ENCODE data around the gene MLIP. TPM values are rescaled to one million over a fixed set of nuclear protein-coding genes. Genes with fewer than 3 reads are reported as not detected.

The MLIP gene
- total and polyA plus RNA-seq, 2 of the 8 experiments (the other 6 are each of a cell fraction or from before 2014, with no cell fraction given) = not detected

GRCh38 chr6:54068694-54069093 is 42.5 kb upstream of the MLIP start:
- Histone ChIP-seq H2BK120ac (replicated peaks; ENCODE audit: low read depth, low read length) (no peak overlapping the region), H3K79me1 (ENCODE audit: low read depth, low read length) (no peaks in the 10 kb centered on the region), H3K4me1 (replicated peaks in 1 of 4; ENCODE audit: control insufficient read depth in 3 of 4, insufficient read depth in 4 of 4, low read length in 3 of 4) (peaks cover 0 to 7% (median 3%) of the 10 kb centered on the region in 4 experiments; a peak in 3 of 7 replicates), H2AFZ (ENCODE audit: low read length) (no peak overlapping the region), H3K27ac (ENCODE audit: low read depth, low read length) (no peak overlapping the region), H4K5ac (ENCODE audit: insufficient read length, low read depth, low read length) (no peak overlapping the region), H3K36me3 (ENCODE audit: control insufficient read depth in 2 of 4, insufficient read depth in 4 of 4, low read length in 3 of 4) (no peaks in the 10 kb centered on the region), H3K4me3 (ENCODE audit: extremely low read depth in 1 of 4, insufficient read depth in 2 of 4, low read depth in 3 of 4, low read length in 4 of 4) (no peak overlapping the region), H2BK20ac (ENCODE audit: low read length) (no peak overlapping the region), H4K8ac (ENCODE audit: extremely low read depth, insufficient read depth, low read length) (no peak overlapping the region), H2BK12ac (ENCODE audit: low read depth, low read length) (no peak overlapping the region), H3K18ac (ENCODE audit: extremely low read depth, low read length) (no peak overlapping the region), H3K27me3 (replicated peaks in 1 of 4; ENCODE audit: control insufficient read depth in 3 of 4, extremely low read depth in 1 of 4, insufficient read depth in 3 of 4, low read length in 3 of 4) (no peaks in the 10 kb centered on the region), H3K4ac (replicated peaks; ENCODE audit: insufficient read length, low read depth, low read length) (no peak overlapping the region), H3K9me3 (ENCODE audit: insufficient read depth in 2 of 2, low read depth in 1 of 2, low read length in 1 of 2) (no peaks in the 10 kb centered on the region), H3K23ac (ENCODE audit: insufficient read length) (no peak overlapping the region), H3K14ac (ENCODE audit: insufficient read length) (no peak overlapping the region), H3K79me2 (ENCODE audit: control insufficient read depth in 1 of 2, insufficient read depth in 2 of 2, low read length in 2 of 2) (no peaks in the 10 kb centered on the region), H2BK15ac (ENCODE audit: low read length) (no peak overlapping the region), H2AK5ac (ENCODE audit: low read depth, low read length) (no peak overlapping the region), H3K9ac (replicated peaks in 1 of 4; ENCODE audit: extremely low read depth in 1 of 4, low read depth in 3 of 4, low read length in 3 of 4) (no peak overlapping the region), H2BK5ac (ENCODE audit: low read depth, low read length) (no peak overlapping the region), H4K91ac (replicated peaks; ENCODE audit: insufficient read length, low read length) (no peak overlapping the region), H3K23me2 (ENCODE audit: low read depth, low read length) (no peaks in the 10 kb centered on the region), H3K56ac (replicated peaks; ENCODE audit: insufficient read length, low read depth, low read length) (no peak overlapping the region), H3K4me2 (ENCODE audit: insufficient read depth in 1 of 2, low read depth in 2 of 2, low read length in 2 of 2) (no peak overlapping the region), H4K20me1 (replicated peaks in 1 of 2; ENCODE audit: control insufficient read depth in 1 of 2, insufficient read depth in 2 of 2, low read length in 2 of 2) (no peaks in the 10 kb centered on the region)
- WGBS, 2 experiments (ENCODE audit: extremely low coverage in 1 of 2, insufficient coverage in 1 of 2, insufficient read length in 1 of 2, insufficient replicate concordance in 2 of 2, low coverage in 1 of 2, low lambda C conversion rate in 2 of 2, missing lambda C conversion rate in 1 of 2) = 80% methylated on average over 2 of the region's 2 CpGs; no CpG with 5 or more reads in 1 of the 2 experiments
- DNase-seq (ENCODE audit: low read depth in 1 of 2, low spot score in 2 of 2) = no peak
- ChIA-PET CTCF (ENCODE audit: partially characterized antibody) (interaction anchor here (1.0 kb wide), 1 partner anchor 81 kb away, joined by 3 read pairs; no protein-coding TSS in a partner anchor), POLR2A (ENCODE audit: partially characterized antibody) (no interaction called here)
- TF ChIP-seq CHD1 (IDR thresholded peaks at IDR 0.05; ENCODE audit: low read depth, low read length) = no peak
- no peak for TF ChIP-seq JUND (IDR thresholded peaks at IDR 0.05; ENCODE audit: low read length)
- TF ChIP-seq TAF7 (optimal IDR thresholded peaks at IDR 0.05; ENCODE audit: borderline replicate concordance, low read depth, low read length) = no peak
- no peak for TF ChIP-seq BCL11A (IDR thresholded peaks at IDR 0.05; ENCODE audit: low read depth in 2 of 2, low read length in 2 of 2)
- FAIRE-seq = no peak
